Trophoblast cell (in vitro differentiated cells and primary cell): ENCODE measurements around the gene LAMA5.

ENCODE experiments used
- DNase-seq, 2 donors: peaks; one replicate each; pipeline ENCODE4 v3.0.0-alpha.2; 2016
- H2AFZ ChIP-seq: 2 replicates; pipeline ENCODE4 v1.6.1; 2013; ENCODE audit warnings: low read length, moderate library complexity, mild to moderate bottlenecking; ENCODE audit not compliant: insufficient read depth, poor library complexity
- H2AK5ac ChIP-seq: 2 replicates; pipeline ENCODE4 v1.6.1; 2013; ENCODE audit warnings: mild to moderate bottlenecking, low read length
- H2BK120ac ChIP-seq: 2 replicates; pipeline ENCODE4 v1.6.1; 2013; ENCODE audit warnings: low read length, mild to moderate bottlenecking, moderate library complexity; ENCODE audit not compliant: insufficient read depth, poor library complexity
- H2BK12ac ChIP-seq: 2 replicates; pipeline ENCODE4 v1.6.1; 2013; ENCODE audit warnings: mild to moderate bottlenecking, low read length, moderate library complexity
- H2BK5ac ChIP-seq: 2 replicates; pipeline ENCODE4 v1.6.1; 2013; ENCODE audit warnings: low read length, low read depth, moderate library complexity, mild to moderate bottlenecking; ENCODE audit not compliant: poor library complexity
- H3K14ac ChIP-seq: 2 replicates; pipeline ENCODE4 v1.6.1; 2013; ENCODE audit warnings: mild to moderate bottlenecking, low read length
- H3K18ac ChIP-seq: 2 replicates; pipeline ENCODE4 v1.6.1; 2013; ENCODE audit warnings: mild to moderate bottlenecking, low read length
- H3K23ac ChIP-seq: 2 replicates; pipeline ENCODE4 v1.6.1; 2013; ENCODE audit warnings: low read length
- H3K27ac ChIP-seq: 2 replicates; pipeline ENCODE4 v1.5.1; 2013; ENCODE audit warnings: low read depth, mild to moderate bottlenecking, inconsistent platforms, low read length, moderate library complexity
- H3K27me3 ChIP-seq: 2 replicates; pipeline ENCODE4 v1.6.1; 2013; ENCODE audit warnings: inconsistent platforms, mild to moderate bottlenecking, low read length, moderate library complexity; ENCODE audit not compliant: insufficient read depth
- H3K36me3 ChIP-seq, 2 experiments: 1 replicate in 1 of 2; 2 replicates in 1 of 2; pipeline ENCODE4 v1.6.1; 2013; ENCODE audit warnings: low read length in 2 of 2, mild to moderate bottlenecking in 2 of 2, moderate library complexity in 1 of 2; ENCODE audit not compliant: insufficient read depth in 2 of 2, control insufficient read depth in 1 of 2
- H3K4ac ChIP-seq: 2 replicates; pipeline ENCODE4 v1.6.1; 2013; ENCODE audit warnings: low read depth, mild to moderate bottlenecking, low read length, moderate library complexity
- H3K4me1 ChIP-seq, 2 experiments: 1 replicate in 1 of 2; 2 replicates in 1 of 2; pipeline ENCODE4 v1.6.1; 2013; ENCODE audit warnings: low read length in 2 of 2, mild to moderate bottlenecking in 2 of 2, moderate library complexity in 1 of 2; ENCODE audit not compliant: insufficient read depth in 2 of 2, control insufficient read depth in 1 of 2
- H3K4me2 ChIP-seq: 2 replicates; pipeline ENCODE4 v1.6.1; 2013; ENCODE audit warnings: inconsistent platforms, mild to moderate bottlenecking, low read length, moderate library complexity
- H3K4me3 ChIP-seq: 2 replicates; pipeline ENCODE4 v1.5.1; 2013; ENCODE audit warnings: mild to moderate bottlenecking, low read depth, low read length, inconsistent platforms
- H3K79me1 ChIP-seq: one replicate; pipeline ENCODE4 v1.6.1; 2013; ENCODE audit warnings: low read length
- H3K79me2 ChIP-seq: 2 replicates; pipeline ENCODE4 v1.6.1; 2013; ENCODE audit warnings: low read length, mild to moderate bottlenecking; ENCODE audit not compliant: control insufficient read depth, insufficient read depth, poor library complexity
- H3K9ac ChIP-seq: 2 replicates; pipeline ENCODE4 v1.6.1; 2013; ENCODE audit warnings: mild to moderate bottlenecking, low read length
- H3K9me3 ChIP-seq: 2 replicates; pipeline ENCODE4 v1.6.1; 2013; ENCODE audit warnings: low read depth, mild to moderate bottlenecking, control low read depth, inconsistent platforms, low read length; ENCODE audit not compliant: insufficient read depth
- H4K12ac ChIP-seq: 2 replicates; pipeline ENCODE4 v1.6.1; 2013; ENCODE audit warnings: low read depth, mild to moderate bottlenecking, low read length, moderate library complexity
- H4K8ac ChIP-seq: 2 replicates; pipeline ENCODE4 v1.6.1; 2013; ENCODE audit warnings: low read depth, mild to moderate bottlenecking, low read length, moderate library complexity
- H4K91ac ChIP-seq: one replicate; pipeline ENCODE4 v1.6.1; 2013; ENCODE audit warnings: low read depth, mild to moderate bottlenecking, low read length, moderate library complexity
- WGBS: extraction: QIAGEN DNeasy Blood & Tissue Kit; methylation state at CpG from one replicate; pipeline ENCODE4 v1.1.7; 2013; ENCODE audit warnings: missing lambda C conversion rate; ENCODE audit not compliant: insufficient read length, insufficient coverage; ENCODE audit errors: extremely low coverage; 5-methylcytosine and 5-hydroxymethylcytosine counted together

The LAMA5 gene

DNA sequence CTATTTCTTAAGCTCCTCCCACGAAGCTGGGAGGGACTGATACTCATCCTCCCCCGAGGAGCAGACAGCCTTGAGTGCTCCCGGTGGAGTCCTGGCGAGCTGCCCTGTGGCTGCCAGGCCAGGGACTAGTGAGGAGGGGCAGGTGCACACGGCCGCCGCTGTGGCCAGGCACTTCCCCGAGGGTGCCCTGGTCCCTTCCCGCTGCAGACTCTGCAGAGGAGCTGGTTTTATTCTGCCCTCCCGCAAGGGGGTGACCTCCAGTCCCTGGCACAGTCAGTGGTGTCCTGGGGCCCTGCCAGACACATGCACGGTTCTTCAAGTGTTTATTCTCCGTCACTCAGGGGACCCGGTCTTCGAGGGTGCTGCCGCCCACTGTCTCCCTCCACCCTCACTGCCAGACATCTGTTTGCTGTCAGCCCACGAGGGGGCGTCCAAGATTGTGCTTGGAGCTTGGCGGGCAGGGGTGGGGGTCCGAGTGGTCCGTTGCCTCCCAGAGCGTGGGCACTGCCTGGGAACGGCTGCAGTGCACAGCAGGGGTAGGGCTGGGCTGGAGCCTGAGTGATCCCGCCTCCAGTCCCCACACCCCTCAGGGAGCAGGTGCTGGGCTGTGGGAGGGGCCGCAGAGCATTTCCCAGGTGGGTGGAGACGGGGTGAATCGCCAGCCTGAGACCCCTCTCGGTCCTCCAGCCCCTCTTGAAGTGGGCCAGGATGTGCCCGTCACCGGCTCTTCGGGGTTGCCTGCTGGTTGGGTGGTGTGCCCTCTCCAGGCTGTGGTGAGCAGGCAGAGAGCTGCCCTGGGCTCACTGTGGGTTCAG lies 43.0 kb upstream of the LAMA5 start:
- peaks cover 6 to 14% of the 10 kb centered on the region in 2 experiments for H3K4me1 ChIP-seq
- no peak overlapping the region for H2AFZ ChIP-seq
- no peak overlapping the region for H2AK5ac ChIP-seq
- H3K4ac ChIP-seq, result no peak overlapping the region
- H2BK120ac ChIP-seq, result no peak overlapping the region
- H3K4me3 ChIP-seq, result no peak overlapping the region
- no CpG with 5 or more reads among the region's 30 CpGs for WGBS
- no peak overlapping the region for H2BK12ac ChIP-seq
- H3K79me1 ChIP-seq, result peaks cover 3% of the 10 kb centered on the region
- H3K36me3 ChIP-seq, result peaks cover 0 to 10% of the 10 kb centered on the region in 2 experiments
- no peak overlapping the region for H2BK5ac ChIP-seq
- no peak overlapping the region for H3K18ac ChIP-seq
- H3K27me3 ChIP-seq, result no peaks in the 10 kb centered on the region
- no peak overlapping the region for H3K27ac ChIP-seq
- H4K91ac ChIP-seq, result no peak overlapping the region
- no peaks in the 10 kb centered on the region for H3K79me2 ChIP-seq
- peaks cover 6% of the 10 kb centered on the region for H3K9me3 ChIP-seq
- no peak overlapping the region for H3K14ac ChIP-seq
- H3K23ac ChIP-seq, result no peak overlapping the region
- no peak overlapping the region for H3K4me2 ChIP-seq
- no peak overlapping the region for H3K9ac ChIP-seq
- DNase-seq, result no peak
- no peak overlapping the region for H4K12ac ChIP-seq
- H4K8ac ChIP-seq, result no peak overlapping the region

DNA sequence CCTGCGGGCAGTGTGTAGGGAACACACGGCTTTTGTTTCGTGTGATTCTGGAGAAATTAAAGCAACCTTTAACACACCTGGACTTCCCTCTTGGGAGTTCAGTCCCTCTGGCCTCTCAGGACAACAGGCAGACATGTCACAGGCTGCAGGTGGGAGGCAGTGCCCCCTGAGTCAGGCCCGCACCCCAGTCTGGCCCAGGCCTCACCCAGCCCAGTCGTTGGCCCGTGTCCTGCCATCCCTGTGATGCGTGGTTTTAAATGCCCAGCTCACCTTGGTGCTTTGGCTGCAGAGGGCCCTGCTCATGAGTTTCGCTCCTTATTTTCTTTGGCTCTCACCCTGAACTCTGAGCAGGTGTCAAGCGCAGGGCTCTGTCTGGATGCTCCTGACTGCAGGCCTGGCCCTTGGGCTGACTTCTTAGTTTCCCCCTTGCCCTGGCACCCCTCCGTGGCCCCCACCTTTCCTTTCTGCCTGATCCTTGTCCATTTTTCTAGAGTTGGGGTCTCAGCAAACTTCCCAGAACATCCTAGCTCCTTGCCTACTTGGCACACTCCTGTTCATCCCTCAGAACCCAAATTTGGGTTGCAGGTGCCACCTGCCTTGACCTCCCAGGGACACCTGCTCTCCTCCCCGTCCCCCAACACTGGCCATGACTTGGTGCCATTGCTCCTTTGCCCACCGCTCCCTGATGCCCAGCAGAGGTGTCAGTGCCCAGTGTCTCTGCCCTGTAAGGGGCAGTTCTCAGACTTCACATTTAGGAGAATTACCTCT lies 42.2 kb upstream of the LAMA5 start:
- Histone ChIP-seq H3K18ac (no peak overlapping the region), H3K9ac (no peak overlapping the region), H3K4me3 (no peak overlapping the region), H2BK12ac (no peak overlapping the region), H3K14ac (no peak overlapping the region), H3K4me1 (peaks cover 6 to 14% of the 10 kb centered on the region in 2 experiments), H4K12ac (no peak overlapping the region), H3K79me1 (peaks cover 3% of the 10 kb centered on the region), H4K8ac (no peak overlapping the region), H3K27ac (no peak overlapping the region), H3K27me3 (no peaks in the 10 kb centered on the region), H3K36me3 (peaks cover 0 to 6% of the 10 kb centered on the region in 2 experiments), H3K79me2 (no peaks in the 10 kb centered on the region), H2BK120ac (no peak overlapping the region), H3K9me3 (peaks cover 4% of the 10 kb centered on the region), H3K23ac (no peak overlapping the region), H2AK5ac (no peak overlapping the region), H2AFZ (no peak overlapping the region), H2BK5ac (no peak overlapping the region), H3K4ac (no peak overlapping the region), H3K4me2 (no peak overlapping the region), H4K91ac (no peak overlapping the region)
- WGBS, result no CpG with 5 or more reads among the region's 12 CpGs
- DNase-seq, result no peak

DNA sequence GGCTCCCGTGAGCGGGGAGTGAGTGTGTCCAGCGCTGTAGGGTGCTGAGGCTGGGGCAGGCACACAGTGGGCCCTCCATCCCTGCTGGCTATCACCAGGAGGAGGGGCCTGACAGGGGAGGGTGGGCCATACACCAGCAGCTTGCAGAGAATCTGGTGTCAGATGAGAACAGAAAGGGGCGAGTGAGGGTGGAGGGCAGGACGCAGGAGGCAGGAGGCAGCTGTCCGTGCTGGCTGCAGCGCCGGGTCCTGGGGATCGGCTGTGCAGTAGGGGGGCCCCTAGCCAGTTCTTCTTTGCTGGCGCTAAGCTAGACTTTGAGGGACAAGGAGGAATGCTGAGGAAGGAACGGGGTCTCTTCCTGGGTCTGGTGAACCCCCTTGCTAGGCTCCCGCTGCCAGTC lies 41.5 kb upstream of the LAMA5 start:
- WGBS, result no CpG with 5 or more reads among the region's 12 CpGs

DNA sequence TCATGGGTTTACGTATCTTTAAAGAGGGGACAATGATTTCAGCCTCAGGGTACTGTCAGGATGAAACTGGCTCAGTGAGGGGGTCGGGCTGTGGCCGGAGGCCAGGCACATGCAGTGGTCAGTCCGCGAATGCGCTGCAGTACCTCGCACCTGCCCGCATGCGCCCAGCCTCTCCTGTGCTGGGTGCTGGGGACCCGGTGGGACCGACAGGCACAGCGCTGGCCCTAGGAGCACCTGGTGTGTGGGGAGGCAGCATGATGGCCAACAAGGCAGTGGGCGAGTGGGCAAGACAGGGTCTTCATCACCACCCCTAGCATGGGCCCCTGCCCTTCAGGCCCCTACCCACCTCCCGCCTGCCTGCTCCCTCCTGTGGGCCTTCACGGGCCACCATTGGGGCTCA lies 40.9 kb upstream of the LAMA5 start:
- H3K4ac ChIP-seq, result no peak overlapping the region
- H3K4me2 ChIP-seq, result no peak overlapping the region
- H4K91ac ChIP-seq, result no peak overlapping the region
- H3K27ac ChIP-seq, result no peak overlapping the region
- H3K9me3 ChIP-seq, result peaks cover 4% of the 10 kb centered on the region
- no peak overlapping the region for H2AK5ac ChIP-seq
- H3K4me1 ChIP-seq, result peaks cover 6 to 14% of the 10 kb centered on the region in 2 experiments
- no peak overlapping the region for H3K9ac ChIP-seq
- DNase-seq, result no peak
- H2BK120ac ChIP-seq, result no peak overlapping the region
- WGBS, result no CpG with 5 or more reads among the region's 15 CpGs
- H4K12ac ChIP-seq, result no peak overlapping the region
- no peak overlapping the region for H3K4me3 ChIP-seq
- H2AFZ ChIP-seq, result no peak overlapping the region
- H3K79me2 ChIP-seq, result no peaks in the 10 kb centered on the region
- no peaks in the 10 kb centered on the region for H3K27me3 ChIP-seq
- H3K79me1 ChIP-seq, result peaks cover 3% of the 10 kb centered on the region
- no peak overlapping the region for H4K8ac ChIP-seq
- H3K23ac ChIP-seq, result no peak overlapping the region
- H3K36me3 ChIP-seq, result peaks cover 0 to 7% of the 10 kb centered on the region in 2 experiments
- no peak overlapping the region for H2BK12ac ChIP-seq
- no peak overlapping the region for H2BK5ac ChIP-seq
- no peak overlapping the region for H3K18ac ChIP-seq
- H3K14ac ChIP-seq, result no peak overlapping the region

More for the DNA sequence above, 41.5 kb upstream of the LAMA5 start:
- no peak overlapping the region for H3K27ac ChIP-seq
- H4K8ac ChIP-seq, result no peak overlapping the region
- no peak overlapping the region for H3K9ac ChIP-seq
- no peak overlapping the region for H2BK120ac ChIP-seq
- no peak overlapping the region for H2BK12ac ChIP-seq
- no peak overlapping the region for H3K4me3 ChIP-seq
- H3K23ac ChIP-seq, result no peak overlapping the region
- no peak overlapping the region for H3K18ac ChIP-seq
- no peaks in the 10 kb centered on the region for H3K79me2 ChIP-seq
- no peak overlapping the region for H3K4me2 ChIP-seq
- no peak overlapping the region for H4K12ac ChIP-seq
- no peak overlapping the region for H2AFZ ChIP-seq
- H4K91ac ChIP-seq, result no peak overlapping the region
- H3K27me3 ChIP-seq, result no peaks in the 10 kb centered on the region
- H2BK5ac ChIP-seq, result no peak overlapping the region
- peaks cover 0 to 6% of the 10 kb centered on the region in 2 experiments for H3K36me3 ChIP-seq
- no peak overlapping the region for H3K14ac ChIP-seq
- H3K79me1 ChIP-seq, result peaks cover 3% of the 10 kb centered on the region
- peaks cover 6 to 14% of the 10 kb centered on the region in 2 experiments for H3K4me1 ChIP-seq
- DNase-seq, result no peak
- no peak overlapping the region for H3K4ac ChIP-seq
- H3K9me3 ChIP-seq, result peaks cover 4% of the 10 kb centered on the region
- no peak overlapping the region for H2AK5ac ChIP-seq
